ENCODE measurements around the gene ANKRD13D. TPM values are rescaled to one million over a fixed set of nuclear protein-coding genes. Genes with fewer than 3 reads are reported as not detected.

Gene ANKRD13D
- polyA plus RNA-seq, 1 donor from 2014 or later = 93.5 TPM

- Histone ChIP-seq H3K4me3 (ENCODE audit: low read length) (peak overlapping the region; percentile 75), H3F3A (ENCODE audit: insufficient read depth, low read length, poor library complexity, severe bottlenecking) (peaks cover 7% of the 10 kb centered on the region), H3K9me3 (ENCODE audit: low read length) (no peaks in the 10 kb centered on the region), H4K20me1 (ENCODE audit: insufficient read depth) (no peaks in the 10 kb centered on the region), H3K9ac (ENCODE audit: low read length) (no peak overlapping the region), H3K27ac (ENCODE audit: low read length) (no peak overlapping the region), H3K9me2 (ENCODE audit: insufficient read depth, low read length) (no peaks in the 10 kb centered on the region), H3K27me3 (ENCODE audit: insufficient read depth, low read depth, low read length) (no peaks in the 10 kb centered on the region), H2AFZ (ENCODE audit: low read depth, low read length) (no peak overlapping the region), H3K79me2 (replicated peaks; ENCODE audit: insufficient read depth, low read length) (peaks cover 6% of the 10 kb centered on the region), H3K36me3 (ENCODE audit: insufficient read depth, low read length) (no peaks in the 10 kb centered on the region), H3K4me2 (ENCODE audit: low read length) (no peak overlapping the region)
- no peak for TF ChIP-seq CTCF (IDR thresholded peaks at IDR 0.05; ENCODE audit: poor library complexity, severe bottlenecking)
- TF ChIP-seq REST (IDR thresholded peaks at IDR 0.05; ENCODE audit: borderline replicate concordance) = no peak
- TF ChIP-seq SMC3 (conservative IDR thresholded peaks at IDR 0.05; ENCODE audit: poor library complexity) = no peak
- TF ChIP-seq EZH2 (IDR thresholded peaks at IDR 0.05; ENCODE audit: borderline replicate concordance, insufficient read depth, low read length, poor library complexity, severe bottlenecking) = no peak
- TF ChIP-seq POLR2AphosphoS5 (IDR thresholded peaks at IDR 0.05) = no peak
- TF ChIP-seq RAD21 (conservative IDR thresholded peaks at IDR 0.05) = no peak
- no peak for TF ChIP-seq MXI1 (conservative IDR thresholded peaks at IDR 0.05; ENCODE audit: poor library complexity, severe bottlenecking)
These were observed 1.7 kb downstream of the ANKRD13D start for GRCh38 chr11:67290801-67291200.

- Histone ChIP-seq H3K9ac (ENCODE audit: low read length) (no peak overlapping the region), H3F3A (ENCODE audit: insufficient read depth, low read length, poor library complexity, severe bottlenecking) (peaks cover 7% of the 10 kb centered on the region), H3K79me2 (replicated peaks; ENCODE audit: insufficient read depth, low read length) (peaks cover 6% of the 10 kb centered on the region), H3K27ac (ENCODE audit: low read length) (no peak overlapping the region), H3K27me3 (ENCODE audit: insufficient read depth, low read depth, low read length) (no peaks in the 10 kb centered on the region), H3K36me3 (ENCODE audit: insufficient read depth, low read length) (peaks cover under 1% of the 10 kb centered on the region), H3K4me2 (ENCODE audit: low read length) (no peak overlapping the region), H4K20me1 (ENCODE audit: insufficient read depth) (no peaks in the 10 kb centered on the region), H3K9me2 (ENCODE audit: insufficient read depth, low read length) (no peaks in the 10 kb centered on the region), H3K9me3 (ENCODE audit: low read length) (no peaks in the 10 kb centered on the region), H3K4me3 (ENCODE audit: low read length) (no peak overlapping the region), H2AFZ (ENCODE audit: low read depth, low read length) (no peak overlapping the region)
- TF ChIP-seq TAF1 (IDR thresholded peaks at IDR 0.05; ENCODE audit: low read depth) (no peak), MXI1 (conservative IDR thresholded peaks at IDR 0.05; ENCODE audit: poor library complexity, severe bottlenecking) (no peak), EZH2 (IDR thresholded peaks at IDR 0.05; ENCODE audit: borderline replicate concordance, insufficient read depth, low read length, poor library complexity, severe bottlenecking) (no peak), REST (IDR thresholded peaks at IDR 0.05; ENCODE audit: borderline replicate concordance) (no peak), RAD21 (conservative IDR thresholded peaks at IDR 0.05) (no peak), CTCF (IDR thresholded peaks at IDR 0.05; ENCODE audit: poor library complexity, severe bottlenecking) (no peak), SMC3 (conservative IDR thresholded peaks at IDR 0.05; ENCODE audit: poor library complexity) (no peak), POLR2AphosphoS5 (IDR thresholded peaks at IDR 0.05) (no peak), EP300 (conservative IDR thresholded peaks at IDR 0.05; ENCODE audit: poor library complexity, severe bottlenecking) (no peak)
These were observed 2.6 kb downstream of the ANKRD13D start for GRCh38 chr11:67291481-67292381.

Measured in neural cell (in vitro differentiated cells).